ENCODE results near the gene TEFM. TPM values are rescaled to one million over a fixed set of nuclear protein-coding genes. Genes with fewer than 3 reads are reported as not detected.

TEFM gene
- total RNA-seq, 1 experiment from 2014 or later, result 13.0 TPM

- Histone ChIP-seq H3K36me3 (ENCODE audit: control insufficient read depth, insufficient read depth, low read length) (no peaks in the 10 kb centered on the region), H3K27ac (ENCODE audit: low read length) (no peak overlapping the region), H3K4me3 (ENCODE audit: low read depth in 2 of 2, low read length in 2 of 2) (no peak overlapping the region), H3K4me1 (ENCODE audit: control insufficient read depth, insufficient read depth, low read length) (no peaks in the 10 kb centered on the region), H3K9me3 (ENCODE audit: control insufficient read depth, insufficient read depth, low read depth, low read length) (no peaks in the 10 kb centered on the region), H3K27me3 (ENCODE audit: control insufficient read depth, insufficient read depth, low read length) (no peaks in the 10 kb centered on the region)
- in situ Hi-C loops (cut with HindIII; ENCODE audit: low pct_unique_long_range_greater_than_20kb, low sequenced_read_pairs), result no loop called here
- ChIA-PET POLR2A (no interaction called here), CTCF (no interaction called here)
- DNase-seq (ENCODE audit: low read depth, low spot score) (no peak), ATAC-seq (0 out of 2 replicates have a peak, but pooled peaks have one; percentile 26)
- intact Hi-C loops (cut with micrococcal nuclease; ENCODE audit: unreplicated experiment), result loop anchor here (2.0 kb wide), 1 partner anchor 21 kb away; the partner anchor contains the start of gene RNF135
- BruUV-seq (replicated peaks), result no TSS peak
- TF ChIP-seq POLR2AphosphoS5 (IDR thresholded peaks at IDR 0.05; ENCODE audit: low read depth, low read length) (no peak), REST (IDR thresholded peaks at IDR 0.05; ENCODE audit: insufficient read depth in 1 of 2, low read depth in 2 of 2, low read length in 1 of 2) (no peak), CTCF (IDR thresholded peaks at IDR 0.05) (no peak), SIN3A (IDR thresholded peaks at IDR 0.05; ENCODE audit: borderline replicate concordance, insufficient read depth, low read depth, low read length) (no peak), TCF7L2 (IDR thresholded peaks at IDR 0.05; ENCODE audit: low read depth, low read length) (no peak)
Measured at GRCh38 chr17:30950189-30950588, 44.2 kb upstream of the TEFM start.

GRCh38 chr17:30947796-30948195 is 41.8 kb upstream of the TEFM start:
- no TSS peak for BruUV-seq (replicated peaks)
- in situ Hi-C loops (cut with HindIII; ENCODE audit: low pct_unique_long_range_greater_than_20kb, low sequenced_read_pairs), result no loop called here
- ChIA-PET CTCF (no interaction called here), POLR2A (no interaction called here)
- Histone ChIP-seq H3K36me3 (ENCODE audit: control insufficient read depth, insufficient read depth, low read length) (no peaks in the 10 kb centered on the region), H3K4me1 (ENCODE audit: control insufficient read depth, insufficient read depth, low read length) (no peaks in the 10 kb centered on the region), H3K4me3 (ENCODE audit: low read depth in 2 of 2, low read length in 2 of 2) (no peak overlapping the region), H3K27me3 (ENCODE audit: control insufficient read depth, insufficient read depth, low read length) (no peaks in the 10 kb centered on the region), H3K9me3 (ENCODE audit: control insufficient read depth, insufficient read depth, low read depth, low read length) (no peaks in the 10 kb centered on the region), H3K27ac (ENCODE audit: low read length) (no peak overlapping the region)
- no peak for ATAC-seq
- intact Hi-C loops (cut with micrococcal nuclease; ENCODE audit: unreplicated experiment), result no loop called here
- no peak for TF ChIP-seq POLR2AphosphoS5 (IDR thresholded peaks at IDR 0.05; ENCODE audit: low read depth, low read length)
- no peak for TF ChIP-seq TCF7L2 (IDR thresholded peaks at IDR 0.05; ENCODE audit: low read depth, low read length)
- TF ChIP-seq SIN3A (IDR thresholded peaks at IDR 0.05; ENCODE audit: borderline replicate concordance, insufficient read depth, low read depth, low read length), result no peak
- TF ChIP-seq CTCF (IDR thresholded peaks at IDR 0.05), result no peak
- no peak for TF ChIP-seq REST (IDR thresholded peaks at IDR 0.05; ENCODE audit: insufficient read depth in 1 of 2, low read depth in 2 of 2, low read length in 1 of 2)
- no peak for DNase-seq (ENCODE audit: low read depth, low spot score)

Data from Panc1 (cell line).